ENCODE measurements around the gene HPCAL1. TPM values are rescaled to one million over a fixed set of nuclear protein-coding genes. Genes with fewer than 3 reads are reported as not detected.

HPCAL1 gene
- total RNA-seq, 1 donor from 2014 or later, result 12.3 TPM

GRCh38 chr2:10377052-10377746 is 74.5 kb downstream of the HPCAL1 start:
- Mint-ChIP-seq H3K4me3 (ENCODE audit: unreplicated experiment) (no peak overlapping the region), H3K9me3 (ENCODE audit: unreplicated experiment) (no peaks in the 10 kb centered on the region), H3K27me3 (ENCODE audit: low read depth, unreplicated experiment) (peaks cover 12% of the 10 kb centered on the region), H3K4me1 (ENCODE audit: low read depth, unreplicated experiment) (peaks cover 7% of the 10 kb centered on the region), H3K27ac (ENCODE audit: unreplicated experiment) (no peak overlapping the region), H3K36me3 (ENCODE audit: low read depth, unreplicated experiment) (peaks cover 5% of the 10 kb centered on the region)
- H3K79me2 ChIP-seq (ENCODE audit: insufficient read depth, low read length), result peaks cover 10% of the 10 kb centered on the region
- H3K27me3 ChIP-seq (ENCODE audit: insufficient read depth, low read length), result no peaks in the 10 kb centered on the region
- H3K27ac ChIP-seq (ENCODE audit: low read depth, low read length), result no peak overlapping the region
- TF ChIP-seq CTCF (IDR thresholded peaks at IDR 0.05; ENCODE audit: insufficient read depth, low read depth, low read length) (no peak), EZH2 (IDR thresholded peaks at IDR 0.05; ENCODE audit: insufficient read depth, low read length) (no peak)
- H3K4me2 ChIP-seq (ENCODE audit: low read length), result no peak overlapping the region
- H3K9ac ChIP-seq (ENCODE audit: low read length), result no peak overlapping the region
- H3K9me3 ChIP-seq (ENCODE audit: insufficient read depth, low read depth, low read length), result no peaks in the 10 kb centered on the region
- peaks cover 51% of the 10 kb centered on the region for H4K20me1 ChIP-seq (ENCODE audit: insufficient read depth, low read length)
- H3K36me3 ChIP-seq (ENCODE audit: insufficient read depth, low read length), result no peaks in the 10 kb centered on the region
- H3K4me3 ChIP-seq (ENCODE audit: insufficient read depth, low read depth, low read length), result no peak overlapping the region
- H3K4me1 ChIP-seq (ENCODE audit: insufficient read depth, low read length), result peaks cover 3% of the 10 kb centered on the region
- FAIRE-seq (no peak), DNase-seq (ENCODE audit: low read depth) (no peak)
- H2AFZ ChIP-seq (ENCODE audit: low read depth, low read length), result no peak overlapping the region

- no peak overlapping the region for H3K4me3 Mint-ChIP-seq (ENCODE audit: unreplicated experiment)
- Histone ChIP-seq H3K4me1 (ENCODE audit: insufficient read depth, low read length) (peaks cover 3% of the 10 kb centered on the region), H3K27me3 (ENCODE audit: insufficient read depth, low read length) (no peaks in the 10 kb centered on the region), H2AFZ (ENCODE audit: low read depth, low read length) (no peak overlapping the region), H3K79me2 (ENCODE audit: insufficient read depth, low read length) (peaks cover 13% of the 10 kb centered on the region), H3K4me3 (ENCODE audit: insufficient read depth, low read depth, low read length) (no peak overlapping the region), H3K9ac (ENCODE audit: low read length) (no peak overlapping the region), H3K4me2 (ENCODE audit: low read length) (no peak overlapping the region), H3K36me3 (ENCODE audit: insufficient read depth, low read length) (no peaks in the 10 kb centered on the region), H4K20me1 (ENCODE audit: insufficient read depth, low read length) (peaks cover 52% of the 10 kb centered on the region), H3K9me3 (ENCODE audit: insufficient read depth, low read depth, low read length) (no peaks in the 10 kb centered on the region), H3K27ac (ENCODE audit: low read depth, low read length) (no peak overlapping the region)
- DNase-seq (ENCODE audit: low read depth), result no peak
- FAIRE-seq, result no peak
- no peaks in the 10 kb centered on the region for H3K9me3 Mint-ChIP-seq (ENCODE audit: unreplicated experiment)
- peaks cover 7% of the 10 kb centered on the region for H3K4me1 Mint-ChIP-seq (ENCODE audit: low read depth, unreplicated experiment)
- no peak overlapping the region for H3K27ac Mint-ChIP-seq (ENCODE audit: unreplicated experiment)
- H3K27me3 Mint-ChIP-seq (ENCODE audit: low read depth, unreplicated experiment), result peaks cover 12% of the 10 kb centered on the region
- TF ChIP-seq EZH2 (IDR thresholded peaks at IDR 0.05; ENCODE audit: insufficient read depth, low read length) (no peak), CTCF (IDR thresholded peaks at IDR 0.05; ENCODE audit: insufficient read depth, low read depth, low read length) (no peak)
- H3K36me3 Mint-ChIP-seq (ENCODE audit: low read depth, unreplicated experiment), result peaks cover 5% of the 10 kb centered on the region
Observed at GRCh38 chr2:10377747-10378085, 75.0 kb downstream of the HPCAL1 start.

- H3K36me3 ChIP-seq (ENCODE audit: insufficient read depth, low read length), result no peaks in the 10 kb centered on the region
- H3K9ac ChIP-seq (ENCODE audit: low read length), result no peak overlapping the region
- H3K27ac ChIP-seq (ENCODE audit: low read depth, low read length), result no peak overlapping the region
- peaks cover 52% of the 10 kb centered on the region for H4K20me1 ChIP-seq (ENCODE audit: insufficient read depth, low read length)
- Mint-ChIP-seq H3K4me3 (ENCODE audit: unreplicated experiment) (no peak overlapping the region), H3K27me3 (ENCODE audit: low read depth, unreplicated experiment) (peaks cover 8% of the 10 kb centered on the region), H3K4me1 (ENCODE audit: low read depth, unreplicated experiment) (peaks cover 7% of the 10 kb centered on the region), H3K36me3 (ENCODE audit: low read depth, unreplicated experiment) (peaks cover 5% of the 10 kb centered on the region), H3K9me3 (ENCODE audit: unreplicated experiment) (no peaks in the 10 kb centered on the region), H3K27ac (ENCODE audit: unreplicated experiment) (no peak overlapping the region)
- TF ChIP-seq EZH2 (IDR thresholded peaks at IDR 0.05; ENCODE audit: insufficient read depth, low read length), result no peak
- TF ChIP-seq CTCF (IDR thresholded peaks at IDR 0.05; ENCODE audit: insufficient read depth, low read depth, low read length), result no peak
- no peak overlapping the region for H2AFZ ChIP-seq (ENCODE audit: low read depth, low read length)
- peaks cover 3% of the 10 kb centered on the region for H3K4me1 ChIP-seq (ENCODE audit: insufficient read depth, low read length)
- H3K4me3 ChIP-seq (ENCODE audit: insufficient read depth, low read depth, low read length), result no peak overlapping the region
- no peaks in the 10 kb centered on the region for H3K9me3 ChIP-seq (ENCODE audit: insufficient read depth, low read depth, low read length)
- DNase-seq (ENCODE audit: low read depth), result no peak
- FAIRE-seq, result no peak
- no peaks in the 10 kb centered on the region for H3K27me3 ChIP-seq (ENCODE audit: insufficient read depth, low read length)
- no peak overlapping the region for H3K4me2 ChIP-seq (ENCODE audit: low read length)
- peaks cover 14% of the 10 kb centered on the region for H3K79me2 ChIP-seq (ENCODE audit: insufficient read depth, low read length)
Observed at GRCh38 chr2:10378189-10378588, 75.5 kb downstream of the HPCAL1 start.
